Type B pancreatic cell (in vitro differentiated cells): ENCODE measurements around the gene TENM3. TPM values are rescaled to one million over a fixed set of nuclear protein-coding genes. Genes with fewer than 3 reads are reported as not detected.
A peak's percentile ranks its signal among the peaks of the same experiment; 100 is the strongest.

Source experiments
- DNase-seq: peaks from one replicate; pipeline ENCODE4 v3.0.0; 2021; ENCODE audit warnings: mixed read lengths; ENCODE audit not compliant: unreplicated experiment; ENCODE audit errors: extremely low spot score
- H3K27ac Mint-ChIP-seq: 2 replicates; pipeline ENCODE4 v1.8.0; 2021; ENCODE audit warnings: mild to moderate bottlenecking, mixed read lengths
- H3K27me3 Mint-ChIP-seq: 2 replicates; pipeline ENCODE4 v1.8.0; 2021; ENCODE audit warnings: mixed read lengths
- H3K36me3 Mint-ChIP-seq: 2 replicates; pipeline ENCODE4 v1.8.0; 2021; ENCODE audit warnings: mixed read lengths
- H3K4me1 Mint-ChIP-seq: one replicate; pipeline ENCODE4 v1.8.0; 2021; ENCODE audit warnings: mixed read lengths; ENCODE audit not compliant: unreplicated experiment
- H3K4me3 Mint-ChIP-seq: 2 replicates; pipeline ENCODE4 v1.8.0; 2021; ENCODE audit warnings: mild to moderate bottlenecking, mixed read lengths
- H3K9me3 Mint-ChIP-seq: 2 replicates; pipeline ENCODE4 v1.8.0; 2021; ENCODE audit warnings: mixed read lengths
- total RNA-seq: library from RNA; stranded (reverse); gene quantifications from 2 replicates; pipeline ENCODE4 v1.2.1, GENCODE V29; 2021; ENCODE audit warnings: low replicate concordance
- TF ChIP-seq, protein P1 (sequence below): fragments of 200-600 bp; sonication (generic); conservative IDR thresholded peaks from 2 replicates; pipeline ENCODE4 v1.5.0; 2021; ENCODE audit warnings: antibody characterized with exemption, mild to moderate bottlenecking

The TENM3 gene
- total RNA-seq, 1 donor from 2014 or later, result 73.5 TPM

DNA sequence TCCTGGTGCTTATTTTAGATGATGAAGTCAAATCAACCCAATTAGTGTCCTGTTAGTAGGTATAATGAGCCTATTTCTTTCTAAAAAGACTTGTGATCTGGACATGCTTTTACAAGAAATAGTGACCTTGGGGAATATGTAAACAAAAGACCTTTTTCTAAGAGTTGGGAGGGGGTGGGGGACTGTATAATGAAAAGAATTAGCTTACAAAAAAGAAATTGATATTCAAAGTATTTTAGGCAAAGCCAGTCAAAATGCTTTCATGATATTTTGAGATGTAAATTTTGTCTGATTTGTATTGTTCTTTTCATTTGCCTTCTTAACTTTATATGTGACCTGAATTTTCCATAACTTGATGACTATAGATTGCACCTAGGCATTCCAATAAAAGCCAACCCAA, 559.4 kb downstream of the TENM3 start:
- Mint-ChIP-seq H3K9me3 (no peaks in the 10 kb centered on the region), H3K27me3 (peaks cover 7% of the 10 kb centered on the region), H3K4me3 (no peak overlapping the region), H3K27ac (no peak overlapping the region), H3K4me1 (peaks cover 18% of the 10 kb centered on the region), H3K36me3 (peaks cover 21% of the 10 kb centered on the region)
- TF ChIP-seq, protein P1, sequence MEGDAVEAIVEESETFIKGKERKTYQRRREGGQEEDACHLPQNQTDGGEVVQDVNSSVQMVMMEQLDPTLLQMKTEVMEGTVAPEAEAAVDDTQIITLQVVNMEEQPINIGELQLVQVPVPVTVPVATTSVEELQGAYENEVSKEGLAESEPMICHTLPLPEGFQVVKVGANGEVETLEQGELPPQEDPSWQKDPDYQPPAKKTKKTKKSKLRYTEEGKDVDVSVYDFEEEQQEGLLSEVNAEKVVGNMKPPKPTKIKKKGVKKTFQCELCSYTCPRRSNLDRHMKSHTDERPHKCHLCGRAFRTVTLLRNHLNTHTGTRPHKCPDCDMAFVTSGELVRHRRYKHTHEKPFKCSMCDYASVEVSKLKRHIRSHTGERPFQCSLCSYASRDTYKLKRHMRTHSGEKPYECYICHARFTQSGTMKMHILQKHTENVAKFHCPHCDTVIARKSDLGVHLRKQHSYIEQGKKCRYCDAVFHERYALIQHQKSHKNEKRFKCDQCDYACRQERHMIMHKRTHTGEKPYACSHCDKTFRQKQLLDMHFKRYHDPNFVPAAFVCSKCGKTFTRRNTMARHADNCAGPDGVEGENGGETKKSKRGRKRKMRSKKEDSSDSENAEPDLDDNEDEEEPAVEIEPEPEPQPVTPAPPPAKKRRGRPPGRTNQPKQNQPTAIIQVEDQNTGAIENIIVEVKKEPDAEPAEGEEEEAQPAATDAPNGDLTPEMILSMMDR, result no peak
- no peak for DNase-seq

DNA sequence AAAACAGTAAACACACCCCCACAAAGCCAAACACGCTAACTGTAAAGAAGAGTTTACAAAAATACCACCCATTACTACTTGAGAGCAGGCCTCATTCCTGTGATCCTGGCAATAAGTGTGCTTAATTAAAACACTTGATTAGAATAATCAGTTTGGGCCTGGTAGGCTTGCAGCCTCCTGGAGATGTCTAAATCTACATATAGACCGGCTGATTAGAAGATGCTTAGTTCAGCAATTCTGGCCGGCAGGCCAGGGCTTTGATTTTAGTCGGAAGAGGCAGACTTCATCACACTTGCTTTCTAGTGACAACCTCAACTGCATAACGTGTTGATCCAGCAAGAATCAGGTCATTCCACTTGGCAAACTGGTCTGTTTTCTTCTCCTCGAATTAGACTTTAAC, 560.0 kb downstream of the TENM3 start:
- TF ChIP-seq, protein P1, result no peak

DNA sequence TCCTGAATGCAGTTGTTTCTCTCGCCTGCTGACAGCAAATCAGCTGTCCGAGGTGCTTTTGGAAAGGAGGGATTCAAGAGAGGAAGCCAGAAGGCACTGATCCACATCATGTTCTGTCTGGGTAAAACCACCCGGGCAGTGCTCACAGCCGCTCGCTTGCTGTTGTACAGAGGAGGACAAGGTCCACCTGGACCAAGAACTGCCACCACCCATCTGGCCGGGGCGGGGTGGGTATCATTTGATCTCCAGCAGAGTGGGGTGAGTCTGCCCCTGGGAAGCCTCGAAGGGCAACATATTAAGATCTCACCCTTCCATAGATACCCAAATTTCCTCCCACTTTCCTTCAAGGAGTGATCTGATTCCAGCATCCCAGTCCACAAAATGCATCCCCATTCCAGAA, 560.9 kb downstream of the TENM3 start:
- no peak overlapping the region for H3K27ac Mint-ChIP-seq
- no peak for DNase-seq
- H3K36me3 Mint-ChIP-seq, result peaks cover 12% of the 10 kb centered on the region
- H3K4me1 Mint-ChIP-seq, result peaks cover 18% of the 10 kb centered on the region
- H3K9me3 Mint-ChIP-seq, result no peaks in the 10 kb centered on the region
- peaks cover 7% of the 10 kb centered on the region for H3K27me3 Mint-ChIP-seq
- TF ChIP-seq, protein P1, result no peak
- H3K4me3 Mint-ChIP-seq, result no peak overlapping the region

More for the DNA sequence above, 560.0 kb downstream of the TENM3 start:
- H3K27me3 Mint-ChIP-seq, result peaks cover 7% of the 10 kb centered on the region
- no peaks in the 10 kb centered on the region for H3K9me3 Mint-ChIP-seq
- peak overlapping the region; percentile 26 for H3K27ac Mint-ChIP-seq
- peaks cover 18% of the 10 kb centered on the region for H3K4me1 Mint-ChIP-seq
- DNase-seq, result no peak
- H3K36me3 Mint-ChIP-seq, result peaks cover 18% of the 10 kb centered on the region
- no peak overlapping the region for H3K4me3 Mint-ChIP-seq

DNA sequence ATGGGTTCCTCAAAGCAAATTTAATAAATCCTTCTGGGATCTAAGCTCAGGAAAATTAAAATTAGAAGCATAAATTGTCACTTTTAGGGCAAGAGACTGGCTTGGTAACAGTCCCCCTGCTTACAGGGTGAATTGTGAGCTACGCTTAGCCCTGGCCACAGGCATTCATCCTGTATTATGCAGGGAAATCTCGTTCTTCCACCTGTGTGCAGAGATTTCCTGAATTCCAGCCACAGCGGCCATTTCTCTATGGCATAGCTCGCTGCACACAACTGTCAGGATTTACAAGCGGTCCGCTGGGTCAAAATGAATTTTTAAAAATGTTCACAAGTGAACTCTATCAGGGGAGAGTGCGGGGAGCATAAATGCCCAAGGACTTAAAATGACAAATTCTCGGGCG, 562.1 kb downstream of the TENM3 start:
- TF ChIP-seq, protein P1, result no peak
- Mint-ChIP-seq H3K4me1 (peaks cover 18% of the 10 kb centered on the region), H3K9me3 (no peaks in the 10 kb centered on the region), H3K36me3 (peaks cover 11% of the 10 kb centered on the region), H3K27me3 (peaks cover 7% of the 10 kb centered on the region), H3K27ac (no peak overlapping the region), H3K4me3 (peak overlapping the region; percentile 35)
- no peak for DNase-seq

DNA sequence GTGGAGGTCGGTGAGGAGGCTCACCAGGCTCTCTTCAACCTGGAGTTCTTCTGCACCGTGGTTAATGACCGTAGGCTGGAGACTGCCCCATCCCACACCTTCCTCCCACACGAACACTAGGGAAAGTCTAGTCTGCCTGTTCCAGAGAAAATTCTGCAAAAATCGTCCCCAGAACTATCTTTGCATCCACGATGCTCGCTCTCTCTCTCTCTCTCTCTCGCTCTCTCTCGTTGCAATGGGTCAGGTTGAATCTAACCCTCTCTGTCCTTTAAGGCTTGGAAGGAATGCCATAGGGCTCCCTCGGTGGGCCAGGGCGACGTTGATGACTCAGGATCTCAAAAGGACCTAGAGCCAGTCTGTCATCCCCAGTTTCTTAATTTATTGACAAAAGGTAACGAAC, 562.5 kb downstream of the TENM3 start:
- Mint-ChIP-seq H3K27me3 (peaks cover 7% of the 10 kb centered on the region), H3K4me1 (peaks cover 18% of the 10 kb centered on the region), H3K27ac (no peak overlapping the region), H3K36me3 (peaks cover 8% of the 10 kb centered on the region), H3K9me3 (no peaks in the 10 kb centered on the region), H3K4me3 (peak overlapping the region; percentile 35)
- TF ChIP-seq, protein P1, result no peak
- DNase-seq, result no peak
